Measurements from ENCODE around the gene RAPGEF1. TPM values are rescaled to one million over a fixed set of nuclear protein-coding genes. Genes with fewer than 3 reads are reported as not detected.

The RAPGEF1 gene
- total and polyA plus RNA-seq, 3 donors from 2014 or later: 36.1 to 56.9 (median 55.8) TPM

DNA sequence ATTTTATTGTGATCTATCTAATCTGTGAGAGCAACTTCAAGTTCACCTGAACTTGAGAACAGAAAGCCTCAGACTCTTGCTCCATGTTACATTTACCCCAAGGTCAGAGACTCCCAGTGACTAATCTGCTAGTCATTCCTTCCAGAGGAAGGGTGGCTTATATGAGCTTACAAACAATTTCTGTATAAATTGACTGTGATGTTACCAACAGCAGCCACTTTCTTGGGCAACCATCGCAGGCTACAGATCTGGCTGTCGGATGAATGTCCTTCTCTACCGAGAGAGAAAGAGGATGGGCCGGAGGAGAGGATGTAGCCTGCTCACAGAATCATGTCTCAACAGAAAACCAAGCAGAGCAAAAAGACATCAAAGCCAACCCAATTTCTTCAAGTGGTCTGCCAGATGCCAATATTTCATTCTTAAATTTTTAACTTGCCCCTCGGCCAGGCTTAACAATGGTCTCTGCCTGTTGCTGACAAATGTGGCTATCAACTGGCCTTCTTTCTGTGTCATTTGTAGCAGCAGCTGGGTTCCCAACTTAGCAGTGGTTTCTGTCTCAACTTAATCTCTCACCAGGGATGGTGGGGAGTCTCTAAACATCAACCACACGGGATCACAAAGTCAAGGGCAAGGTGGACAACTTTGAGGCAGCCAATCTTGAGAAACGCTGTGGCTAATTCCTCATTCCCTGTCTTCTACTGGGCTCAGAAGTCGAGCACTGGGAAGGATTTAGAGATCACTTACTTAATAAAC lies 81.3 kb downstream of the RAPGEF1 start:
- no peaks in the 10 kb centered on the region for H3K27me3 ChIP-seq
- no peak overlapping the region for H3K27ac ChIP-seq
- TF ChIP-seq POLR2A (IDR thresholded peaks at IDR 0.05): no peak
- no peak for TF ChIP-seq CTCF (IDR thresholded peaks at IDR 0.05)
- H3K9me3 ChIP-seq: no peaks in the 10 kb centered on the region
- no peaks in the 10 kb centered on the region for H3K36me3 ChIP-seq (ENCODE audit: low read depth, missing control alignments)
- intact Hi-C loops (cut with DNase I; ENCODE audit: low total_unique reads): no loop called here
- peaks cover 11% of the 10 kb centered on the region for H3K4me1 ChIP-seq
- WGBS, 2 donors: 71 to 80% methylated on average over 8 of the region's 8 CpGs
- DNase-seq: no peak
- no peak overlapping the region for H3K4me3 ChIP-seq

GRCh38 chr9:131657940-131658339 lies 81.9 kb downstream of the RAPGEF1 start:
- no peaks in the 10 kb centered on the region for H3K27me3 ChIP-seq
- intact Hi-C loops (cut with DNase I; ENCODE audit: low total_unique reads): no loop called here
- H3K36me3 ChIP-seq (ENCODE audit: low read depth, missing control alignments): no peaks in the 10 kb centered on the region
- no peak overlapping the region for H3K27ac ChIP-seq
- TF ChIP-seq POLR2A (IDR thresholded peaks at IDR 0.05): no peak
- no peak for TF ChIP-seq CTCF (IDR thresholded peaks at IDR 0.05)
- 68 to 76% methylated on average over 5 of the region's 5 CpGs for WGBS, 2 donors
- H3K9me3 ChIP-seq: no peaks in the 10 kb centered on the region
- H3K4me1 ChIP-seq: peaks cover 11% of the 10 kb centered on the region
- no peak overlapping the region for H3K4me3 ChIP-seq
- no peak for DNase-seq

GRCh38 chr9:131657456-131657855 lies 82.4 kb downstream of the RAPGEF1 start:
- Histone ChIP-seq H3K4me3 (no peak overlapping the region), H3K9me3 (no peaks in the 10 kb centered on the region), H3K4me1 (peaks cover 11% of the 10 kb centered on the region), H3K27me3 (no peaks in the 10 kb centered on the region), H3K36me3 (ENCODE audit: low read depth, missing control alignments) (no peaks in the 10 kb centered on the region), H3K27ac (no peak overlapping the region)
- intact Hi-C loops (cut with DNase I; ENCODE audit: low total_unique reads): no loop called here
- DNase-seq: no peak
- TF ChIP-seq CTCF (IDR thresholded peaks at IDR 0.05) (no peak), POLR2A (IDR thresholded peaks at IDR 0.05) (no peak)
- WGBS, 2 donors: 94% methylated on average over 8 of the region's 8 CpGs

DNA sequence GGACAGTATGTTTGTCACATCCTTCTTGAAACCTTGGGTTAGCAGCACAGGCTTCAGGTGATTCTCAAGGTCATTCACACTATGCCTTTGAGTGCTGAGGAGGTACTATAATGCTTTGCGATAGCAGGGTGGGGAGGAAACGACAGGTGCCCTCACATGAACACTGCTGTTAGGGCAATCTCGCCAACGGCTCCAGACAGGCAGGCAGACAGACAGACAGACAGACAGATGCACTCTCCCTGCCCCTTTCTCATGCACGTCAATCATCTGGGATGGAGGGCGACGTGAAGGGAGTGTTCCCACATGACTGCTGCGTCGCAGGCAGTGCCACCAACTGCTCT lies 82.9 kb downstream of the RAPGEF1 start:
- H3K27me3 ChIP-seq: no peaks in the 10 kb centered on the region
- no peaks in the 10 kb centered on the region for H3K36me3 ChIP-seq (ENCODE audit: low read depth, missing control alignments)
- TF ChIP-seq POLR2A (IDR thresholded peaks at IDR 0.05) (no peak), CTCF (IDR thresholded peaks at IDR 0.05) (no peak)
- 83 to 84% methylated on average over 8 to 9 of the region's 9 CpGs for WGBS, 2 donors
- H3K27ac ChIP-seq: no peak overlapping the region
- intact Hi-C loops (cut with DNase I; ENCODE audit: low total_unique reads): no loop called here
- H3K4me1 ChIP-seq: peaks cover 11% of the 10 kb centered on the region
- H3K9me3 ChIP-seq: no peaks in the 10 kb centered on the region
- DNase-seq: no peak
- no peak overlapping the region for H3K4me3 ChIP-seq

Data from testis (tissue), 3 donors.